Urothelium cell line (cell line): Measurements from ENCODE around the gene COBLL1.

Source experiments
- DNase-seq: peaks from one replicate; pipeline ENCODE4 v3.0.0; 2011; ENCODE audit warnings: low spot score, mixed read lengths
- FAIRE-seq: peaks from 2 replicates; lab custom pipeline; 2011; peaks lifted over from hg19 to GRCh38; lab: Jason Lieb, UNC

COBLL1 gene

GRCh38 chr2:164760179-164760578, 81.4 kb downstream of the COBLL1 start:
- FAIRE-seq, result no peak
- DNase-seq, result no peak

DNA sequence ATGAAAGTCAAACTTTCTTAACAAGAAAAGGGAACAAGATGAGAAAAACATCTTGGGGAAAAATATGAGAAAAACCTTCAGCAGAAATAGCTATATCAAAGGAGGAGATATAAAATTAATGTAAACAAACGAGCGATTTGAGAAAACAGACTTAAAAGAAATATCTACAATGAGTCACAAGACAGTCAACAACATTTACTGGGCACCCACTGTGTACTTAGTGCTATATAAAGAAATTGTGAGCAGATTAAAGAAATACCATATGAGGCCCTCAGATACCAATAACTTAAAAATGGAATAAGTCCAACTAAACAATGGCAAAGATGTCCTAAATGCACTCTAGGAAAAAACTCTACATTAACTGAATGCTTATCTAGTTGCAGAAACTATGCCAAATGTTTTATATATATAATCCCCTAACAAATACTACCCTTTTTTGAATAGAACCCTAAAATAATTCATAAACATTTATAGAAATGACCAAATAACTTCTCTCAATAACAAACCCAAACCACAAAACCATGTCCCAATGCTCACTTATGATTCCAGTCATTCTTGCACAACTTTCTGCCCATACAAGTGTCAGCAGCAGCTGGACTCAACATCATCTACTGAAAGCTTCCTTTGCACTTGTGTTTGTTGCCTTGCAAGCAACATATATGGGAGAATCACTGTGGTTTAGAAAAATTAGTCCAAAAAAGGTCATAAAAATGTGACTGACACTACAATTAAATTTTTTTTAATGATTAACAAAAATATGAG, 83.5 kb downstream of the COBLL1 start:
- DNase-seq (no peak), FAIRE-seq (no peak)

- DNase-seq (no peak), FAIRE-seq (no peak)
These were observed 84.8 kb downstream of the COBLL1 start for GRCh38 chr2:164756773-164757172.

- no peak for DNase-seq
- no peak for FAIRE-seq
These were observed 85.7 kb downstream of the COBLL1 start for GRCh38 chr2:164755952-164756351.

DNA sequence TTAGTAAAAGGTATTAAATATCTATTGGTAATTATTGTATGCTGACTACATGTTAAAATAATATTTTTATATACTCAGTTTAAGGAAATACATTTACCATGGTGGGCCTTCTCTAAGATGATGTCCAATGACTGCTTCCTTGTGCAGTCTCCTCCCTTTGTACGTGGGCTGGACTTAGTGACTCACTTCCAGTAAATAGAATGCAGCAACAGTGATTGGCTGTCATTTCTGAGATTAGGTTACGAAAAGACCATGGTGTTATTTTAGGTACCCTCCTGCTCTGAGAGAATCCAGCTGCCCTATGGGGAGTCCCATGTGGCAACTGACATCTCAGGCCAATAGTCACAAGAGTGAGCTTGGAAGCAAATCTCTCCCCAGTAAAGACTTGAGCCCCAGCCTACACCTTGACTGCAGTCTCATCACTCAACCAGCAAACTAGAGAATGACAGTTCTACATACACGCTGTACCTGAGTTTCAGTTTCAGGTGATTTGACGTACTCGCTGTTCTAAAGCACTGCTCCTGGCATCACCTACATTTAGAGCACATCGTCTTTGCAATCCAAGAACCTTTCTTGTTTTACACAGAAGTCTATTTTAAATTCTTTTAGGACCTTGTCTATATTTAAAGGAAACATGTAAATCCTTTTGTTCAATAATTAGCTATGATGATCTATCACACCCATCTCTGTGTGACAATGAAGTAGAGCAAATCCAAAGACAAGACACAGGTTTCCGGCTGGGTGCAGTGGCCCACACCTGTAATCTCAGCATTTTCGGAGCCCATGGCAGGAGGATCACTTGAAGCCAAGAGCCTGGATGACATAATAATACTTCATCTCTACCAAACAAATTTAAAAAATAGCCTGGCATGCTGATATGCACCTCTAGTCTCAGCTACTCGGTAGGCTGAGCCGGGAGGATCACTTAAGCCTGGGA, 87.2 kb downstream of the COBLL1 start:
- FAIRE-seq (no peak), DNase-seq (no peak)

DNA sequence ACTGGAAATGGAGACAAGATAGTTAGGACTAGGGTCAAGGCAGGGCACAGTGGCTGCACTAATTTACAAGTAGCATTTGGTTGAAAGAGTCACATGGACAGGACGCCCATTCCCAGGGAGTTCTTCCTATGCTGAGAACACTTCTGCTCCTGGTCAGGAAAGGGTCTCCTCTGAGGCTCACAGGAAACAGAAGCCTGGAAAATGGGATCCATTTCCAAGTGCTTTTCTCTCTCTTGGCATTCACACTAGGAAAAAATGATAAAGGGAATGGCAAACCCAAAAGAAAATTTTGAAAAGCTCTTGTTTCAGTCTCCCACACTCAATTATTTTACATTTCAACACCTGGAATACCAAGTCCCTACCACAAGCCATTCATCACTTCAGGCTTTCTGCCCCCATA, 88.7 kb downstream of the COBLL1 start:
- no peak for FAIRE-seq

GRCh38 chr2:164747783-164748433, 93.7 kb downstream of the COBLL1 start:
- no peak for FAIRE-seq
- no peak for DNase-seq

More for the DNA sequence above, 88.7 kb downstream of the COBLL1 start:
- no peak for DNase-seq

DNA sequence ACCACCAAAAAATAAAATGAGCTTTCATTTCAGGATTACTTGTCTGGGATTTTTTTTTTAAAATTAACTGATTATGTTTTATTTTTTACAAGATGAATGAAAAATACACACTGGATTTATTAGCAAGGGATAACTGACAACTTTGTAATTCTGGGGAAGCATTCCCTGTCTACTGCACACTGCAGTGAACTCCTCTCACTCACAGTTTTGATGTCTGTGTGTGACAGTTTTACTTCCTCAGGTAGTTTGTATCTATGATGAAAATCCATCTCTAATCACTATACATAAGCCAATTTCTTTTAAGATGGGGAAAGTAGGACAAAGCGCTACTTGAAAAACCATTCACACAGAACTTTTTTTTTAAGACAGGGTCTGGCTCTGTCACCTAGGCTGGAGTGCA, 94.5 kb downstream of the COBLL1 start:
- FAIRE-seq, result no peak

GRCh38 chr2:164746713-164747112, 94.9 kb downstream of the COBLL1 start:
- DNase-seq (no peak), FAIRE-seq (no peak)

More for the DNA sequence above, 94.5 kb downstream of the COBLL1 start:
- DNase-seq, result no peak

GRCh38 chr2:164745012-164745797, 96.4 kb downstream of the COBLL1 start:
- FAIRE-seq, result no peak

GRCh38 chr2:164742738-164743317, 98.8 kb downstream of the COBLL1 start:
- DNase-seq (no peak), FAIRE-seq (no peak)

More at GRCh38 chr2:164745012-164745797, 96.4 kb downstream of the COBLL1 start:
- no peak for DNase-seq

GRCh38 chr2:164739966-164740365, 101.7 kb downstream of the COBLL1 start:
- FAIRE-seq (no peak), DNase-seq (peak; percentile 9)

DNA sequence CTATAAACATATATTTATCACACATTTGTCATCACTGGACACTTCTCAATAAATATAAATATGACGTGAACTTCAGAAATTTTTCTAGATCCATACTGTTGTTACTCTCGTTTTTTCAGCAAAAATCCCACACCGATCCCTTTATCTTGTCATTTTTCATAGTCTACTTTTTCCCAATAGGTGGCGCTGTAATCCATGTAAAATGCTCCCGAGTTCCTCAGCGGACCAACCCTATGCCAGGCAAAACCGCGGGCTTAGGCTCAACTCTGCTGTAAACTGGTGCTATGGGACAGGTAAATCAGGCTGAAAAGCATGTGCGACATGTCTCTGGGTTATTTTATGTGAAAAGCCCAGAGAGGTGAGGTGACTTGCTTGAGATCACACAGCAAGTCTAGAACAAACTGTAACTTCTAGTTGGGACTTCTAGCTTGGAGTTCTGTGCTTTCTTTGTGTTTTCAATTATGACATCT, 104.0 kb downstream of the COBLL1 start:
- FAIRE-seq, result no peak
- peak; percentile 70 for DNase-seq

- FAIRE-seq, result no peak
- DNase-seq, result no peak
These were observed 106.2 kb downstream of the COBLL1 start for GRCh38 chr2:164735309-164735919.

- FAIRE-seq (no peak), DNase-seq (no peak)
These were observed 107.4 kb downstream of the COBLL1 start for GRCh38 chr2:164734196-164734595.

DNA sequence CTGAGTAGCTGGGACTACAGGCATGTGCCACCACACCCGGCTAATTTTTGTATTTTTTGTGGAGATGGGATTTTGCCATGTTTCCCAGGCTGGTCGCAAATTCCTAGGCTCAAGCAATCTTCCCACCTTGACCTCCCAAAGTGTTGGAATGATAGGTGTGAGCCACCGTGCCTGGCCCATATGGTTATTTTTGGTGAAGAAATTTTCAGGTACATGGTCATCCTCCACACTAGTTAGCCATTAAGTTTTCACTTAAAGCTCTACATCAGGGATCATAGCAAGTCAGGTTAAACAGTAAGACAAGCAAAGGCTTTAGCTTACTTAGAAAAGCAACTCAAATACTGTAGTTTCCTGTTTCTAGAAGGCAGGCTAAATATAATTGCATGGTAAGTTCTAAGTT, 116.1 kb downstream of the COBLL1 start:
- FAIRE-seq, result no peak
- DNase-seq, result no peak

DNA sequence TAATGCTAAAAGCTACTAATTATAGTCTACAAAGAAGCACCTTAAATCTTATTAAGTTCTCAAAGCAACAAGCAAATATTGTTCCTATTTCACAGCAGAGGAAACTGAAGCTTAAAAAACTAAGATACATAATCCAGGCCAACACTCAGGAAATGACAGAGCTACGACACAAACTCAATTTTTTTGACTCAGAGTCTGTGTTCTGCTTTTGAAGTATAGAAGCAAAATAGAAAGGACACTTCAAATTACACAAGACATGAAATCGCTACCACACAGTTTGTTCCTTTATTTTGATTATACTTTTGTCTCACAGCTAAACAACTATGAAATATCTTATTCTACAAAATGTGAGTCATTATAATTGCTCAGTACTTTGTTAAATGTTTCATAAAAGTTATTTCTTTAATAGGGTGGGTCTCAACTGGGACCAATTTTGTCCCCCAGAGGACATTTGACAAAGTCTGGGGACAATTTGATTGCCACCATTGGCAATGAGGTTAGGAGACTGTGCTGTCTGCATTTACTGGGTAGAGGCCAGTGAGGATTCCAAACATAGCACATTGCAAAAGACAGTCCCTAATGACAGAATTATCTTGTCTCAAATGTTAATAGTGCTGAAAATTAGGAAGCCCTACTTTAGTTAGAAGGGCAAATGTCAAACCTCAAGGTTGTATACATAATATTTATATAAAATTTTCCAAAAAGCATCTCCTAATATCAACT, 118.8 kb downstream of the COBLL1 start:
- FAIRE-seq (no peak), DNase-seq (no peak)

DNA sequence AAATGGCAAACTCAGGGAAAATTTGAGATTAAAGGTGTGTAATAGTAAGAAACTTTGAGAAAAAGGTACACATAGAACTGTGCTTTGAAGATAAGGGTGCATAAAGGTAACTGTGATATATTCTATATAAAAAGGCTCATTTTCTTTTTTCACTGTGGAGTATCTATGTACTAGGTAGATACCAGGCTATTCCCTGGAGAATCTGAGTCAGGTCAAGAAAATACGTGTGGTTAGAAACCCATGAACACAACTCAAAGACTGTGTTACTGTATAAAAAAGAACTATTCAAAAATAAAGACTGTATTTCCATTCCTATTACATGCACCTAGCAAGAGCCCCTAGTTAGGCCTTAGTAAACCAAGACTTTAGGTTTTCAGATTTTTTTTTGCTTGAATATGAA, 120.2 kb downstream of the COBLL1 start:
- FAIRE-seq, result no peak

More for the DNA sequence above, 120.2 kb downstream of the COBLL1 start:
- no peak for DNase-seq
